Measurements from ENCODE around the gene HES4.
A peak's percentile ranks its signal among the peaks of the same experiment; 100 is the strongest.
"Not testable (repeated sequence)": the region's sequence is repeated elsewhere in the genome, so short reads cannot be mapped to it uniquely, and the experiment has no call there.

HES4 gene

GRCh38 chr1:1033009-1033587 lies 33.2 kb upstream of the HES4 start:
- peak; percentile 80 for DNase-seq

- DNase-seq = no peak
These were observed 32.5 kb upstream of the HES4 start for GRCh38 chr1:1032424-1032823.

GRCh38 chr1:1031659-1032235 lies 31.9 kb upstream of the HES4 start:
- no peak for DNase-seq

- DNase-seq = not testable (repeated sequence)
These were observed 31.2 kb upstream of the HES4 start for GRCh38 chr1:1030867-1031658.

- no peak for DNase-seq
These were observed 27.9 kb upstream of the HES4 start for GRCh38 chr1:1027791-1028190.

GRCh38 chr1:1026599-1027413 lies 26.9 kb upstream of the HES4 start:
- no peak for DNase-seq

GRCh38 chr1:1025730-1026129 lies 25.8 kb upstream of the HES4 start:
- no peak for DNase-seq

- DNase-seq = peak; percentile 66
These were observed 25.1 kb upstream of the HES4 start for GRCh38 chr1:1024771-1025699.

GRCh38 chr1:1024149-1024770 lies 24.4 kb upstream of the HES4 start:
- DNase-seq = no peak

- DNase-seq = no peak
These were observed 23.8 kb upstream of the HES4 start for GRCh38 chr1:1023700-1024099.

- no peak for DNase-seq
These were observed 22.6 kb upstream of the HES4 start for GRCh38 chr1:1022302-1023009.

- peak; percentile 36 for DNase-seq
These were observed 22.0 kb upstream of the HES4 start for GRCh38 chr1:1021920-1022259.

- peak; percentile 87 for DNase-seq
These were observed 21.4 kb upstream of the HES4 start for GRCh38 chr1:1021010-1021919.

- DNase-seq = no peak
These were observed 20.6 kb upstream of the HES4 start for GRCh38 chr1:1020415-1021009.

- no peak for DNase-seq
These were observed 20.1 kb upstream of the HES4 start, which contains the start of gene AGRN for GRCh38 chr1:1020000-1020404. AGRN (plus strand) TSS chr1:1020120; CDS start chr1:1020173, 53 bp downstream.

GRCh38 chr1:1019122-1019999 lies 19.5 kb upstream of the HES4 start:
- peak; percentile 86 for DNase-seq

GRCh38 chr1:1018321-1018685 lies 18.4 kb upstream of the HES4 start:
- DNase-seq = not testable (repeated sequence)

Measured in fibroblast of skin of right biceps (primary cell).